K562 (cell line): ENCODE data around the gene POP7. TPM values are rescaled to one million over a fixed set of nuclear protein-coding genes. Genes with fewer than 3 reads are reported as not detected.

Experiments
- ATAC-seq: fragments of 200-7000 bp; cut with Tn5 transposase; 3 replicates; pipeline ENCODE4 v1.9.1; 2020; ENCODE audit warnings: moderate library complexity
- BruUV-seq: library from RNA; stranded (reverse); fragments of 400-500 nt; replicated peaks from 2 replicates; lab custom pipeline; 2021; lab: Mats Ljungman, UMichigan
- CTCF ChIA-PET: fragments of 300-600 bp; formaldehyde crosslinking; extraction: SDS; loops from one replicate; lab custom pipeline; 2021; ENCODE audit warnings: low intra/inter-chr PET ratio; lab: Yijun Ruan, JAX
- POLR2A ChIA-PET: fragments of 300-600, 350-650 bp; sonication (Branson Sonifier 250); formaldehyde crosslinking; extraction: SDS; loops from one replicate; lab custom pipeline; 2021; ENCODE audit warnings: antibody characterized with exemption, inconsistent platforms; lab: Yijun Ruan, JAX
- DNase-seq, 4 experiments: peaks; one replicate each; pipeline versions ENCODE4 v3.0.0 to v3.0.0-alpha.2; 2011 to 2018; ENCODE audit warnings: low spot score in 3 of 4, mixed read lengths in 3 of 4; ENCODE audit errors: extremely low read depth in 1 of 4
- FAIRE-seq: peaks from 2 replicates; lab custom pipeline; 2011; peaks lifted over from hg19 to GRCh38; lab: Jason Lieb, UNC
- H2AFZ ChIP-seq: 2 replicates; pipeline ENCODE4 v1.6.0; 2011; ENCODE audit warnings: low read depth, low read length, control low read depth, inconsistent platforms
- H3K27ac ChIP-seq: fragments of 200-600 bp; 3 replicates; pipeline ENCODE4 v1.8.0; 2011; ENCODE audit warnings: low read depth, mild to moderate bottlenecking, control low read depth, inconsistent platforms, low read length, moderate library complexity, mixed read lengths; ENCODE audit errors: extremely low read depth
- H3K27me3 ChIP-seq, 2 experiments: fragments of 300-600 bp in 1 of 2; 2 replicates in 1 of 2; 3 replicates in 1 of 2; pipeline versions ENCODE4 v1.6.0 to v1.8.0; 2011; ENCODE audit warnings: inconsistent platforms in 2 of 2, low read length in 2 of 2, mild to moderate bottlenecking in 1 of 2, mixed read lengths in 1 of 2, moderate library complexity in 1 of 2; ENCODE audit not compliant: control insufficient read depth in 2 of 2, insufficient read depth in 2 of 2
- H3K36me3 ChIP-seq: fragments of 300-600 bp; 3 replicates; pipeline ENCODE4 v1.8.0; 2011; ENCODE audit warnings: mild to moderate bottlenecking, low read length, inconsistent platforms; ENCODE audit not compliant: control insufficient read depth, insufficient read depth
- H3K4me1 ChIP-seq, 2 experiments: fragments of 200-600 bp in 1 of 2; replicated peaks in 1 of 2; 2 replicates in 1 of 2; 3 replicates in 1 of 2; pipeline versions ENCODE4 v1.5.1 to v1.8.0; 2011; ENCODE audit warnings: inconsistent platforms in 2 of 2, low read length in 2 of 2, mild to moderate bottlenecking in 1 of 2, mixed read lengths in 1 of 2, moderate library complexity in 1 of 2; ENCODE audit not compliant: control insufficient read depth in 2 of 2, insufficient read depth in 2 of 2
- H3K4me2 ChIP-seq: 2 replicates; pipeline ENCODE4 v1.6.1; 2011; ENCODE audit warnings: low read length, control low read depth, inconsistent platforms, mixed read lengths; ENCODE audit not compliant: insufficient read depth
- H3K4me3 ChIP-seq: fragments of 200-600 bp; sonication (generic), shearing (Covaris generic); 2 replicates; pipeline ENCODE4 v1.5.1; 2016; ENCODE audit warnings: control low read depth, inconsistent platforms
- H3K79me2 ChIP-seq: fragments of 200-600 bp; 3 replicates; pipeline ENCODE4 v1.8.0; 2011; ENCODE audit warnings: low read length, inconsistent platforms; ENCODE audit not compliant: control insufficient read depth, insufficient read depth
- H3K9ac ChIP-seq, 2 experiments: 2 replicates each; pipeline versions ENCODE4 v1.6.0 to v1.6.1; 2011; ENCODE audit warnings: low read depth in 2 of 2, low read length in 2 of 2, control low read depth in 1 of 2, inconsistent platforms in 1 of 2, mild to moderate bottlenecking in 1 of 2, mixed read lengths in 1 of 2; ENCODE audit not compliant: insufficient read depth in 1 of 2
- H3K9me1 ChIP-seq: one replicate; pipeline ENCODE4 v1.6.0; 2011; ENCODE audit warnings: inconsistent platforms, mild to moderate bottlenecking, low read length, moderate library complexity; ENCODE audit not compliant: control insufficient read depth, insufficient read depth
- H3K9me3 ChIP-seq: replicated peaks from 2 replicates; pipeline ENCODE4 v1.5.1; 2011; ENCODE audit warnings: low read depth, low read length, inconsistent platforms; ENCODE audit not compliant: control insufficient read depth, insufficient read depth
- H4K20me1 ChIP-seq: replicated peaks from 2 replicates; pipeline ENCODE4 v1.6.1; 2011; ENCODE audit warnings: low read length, inconsistent platforms, mixed read lengths; ENCODE audit not compliant: control insufficient read depth, insufficient read depth
- CBFA2T2 ChIP-seq: fragments of 450-650 bp; conservative IDR thresholded peaks from 2 replicates; pipeline ENCODE4 v1.6.1; 2017; ENCODE audit warnings: mild to moderate bottlenecking
- PCBP1 ChIP-seq: fragments of 200-400 bp; formaldehyde crosslinking; IDR thresholded peaks from 2 replicates; pipeline ENCODE4 v1.6.1; 2018; ENCODE audit warnings: mild to moderate bottlenecking, low read depth, low read length; ENCODE audit not compliant: poor library complexity, severe bottlenecking
- SRSF7 ChIP-seq: fragments of 200-400 bp; formaldehyde crosslinking; optimal IDR thresholded peaks from 2 replicates; pipeline ENCODE3; 2017; ENCODE audit warnings: mild to moderate bottlenecking, low read depth, low read length
- WGBS: fragments of 100-300 bp; shearing (Covaris generic); methylation state at CpG from one replicate; pipeline ENCODE4 v1.1.6; 2016; ENCODE audit warnings: low coverage, mixed read lengths; ENCODE audit not compliant: insufficient coverage; ENCODE audit errors: missing lambda C conversion rate; 5-methylcytosine and 5-hydroxymethylcytosine counted together
- in situ Hi-C: fragments of 300-500 bp; cut with MboI; formaldehyde crosslinking; loops from 4 replicates; pipeline ENCODE4 v1.15.0; 2018; ENCODE audit warnings: inconsistent platforms, mixed read lengths
- intact Hi-C: fragments of 100-400 bp; cut with micrococcal nuclease; formaldehyde crosslinking; loops from 2 replicates; pipeline ENCODE4 v1.14.2; 2022
- polyA plus RNA-seq, 8 experiments: library from polyadenylated mRNA; depleted of rRNA in 4 of 8; stranded (reverse) in 5 of 8; unstranded in 3 of 8; fragments of >200 nt; fragmentation: Nextera tagmentation in 2 of 8; fragmentation: Illumina TruSeq in 1 of 8; extraction: Ambion mirVana in 2 of 8; extraction: Trizol in 1 of 8; gene quantifications; 2 replicates each; pipeline versions ENCODE4 v1.2.1 to v1.2.3, GENCODE V29; 2011 to 2014; ENCODE audit warnings: inconsistent platforms in 1 of 8, missing spikeins in 1 of 8
- total RNA-seq, 7 experiments: library from RNA; depleted of rRNA in 6 of 7; stranded (reverse); fragments of >200 nt in 6 of 7; fragmentation: Illumina TruSeq in 2 of 7; extraction: Trizol in 2 of 7; gene quantifications; 2 replicates each; pipeline versions ENCODE4 v1.2.1 to v1.2.3, GENCODE V29; 2011 to 2021; ENCODE audit warnings: low replicate concordance in 1 of 7
- TF ChIP-seq, protein P1 (sequence below), 2 experiments: IDR thresholded peaks; 2 replicates each; pipeline ENCODE4 v1.6.1; 2011; ENCODE audit warnings: borderline replicate concordance in 1 of 2, control low read depth in 1 of 2, low read depth in 1 of 2, low read length in 1 of 2, mild to moderate bottlenecking in 1 of 2, mixed read lengths in 1 of 2, moderate library complexity in 1 of 2; ENCODE audit not compliant: insufficient read depth in 1 of 2, insufficient read length in 1 of 2, poor library complexity in 1 of 2, severe bottlenecking in 1 of 2; ENCODE audit errors: extremely low read depth in 1 of 2
- TF ChIP-seq, protein P2 (sequence below), 2 experiments: fragments of 450-650 bp; conservative IDR thresholded peaks; 2 replicates each; pipeline ENCODE4 v1.6.1; 2017; ENCODE audit warnings: mild to moderate bottlenecking in 2 of 2, moderate library complexity in 2 of 2

The POP7 gene
- total and polyA plus RNA-seq, 9 of the 15 experiments (the other 6 are each of a cell fraction or from before 2014, with no cell fraction given): 11.5 to 163 (median 68.9) TPM

GRCh38 chr7:100720671-100721504 lies 15.0 kb downstream of the POP7 start:
- peak in 2 of 4 experiments; percentile 34 to 36 for DNase-seq
- Histone ChIP-seq H3K4me1 (peaks cover 6 to 30% of the 10 kb centered on the region in 2 experiments; a peak in 3 of 5 replicates), H3K9me3 (peaks cover 4% of the 10 kb centered on the region; the same call in 1 of the 2 replicates), H3K27ac (no peak overlapping the region), H3K4me3 (no peak overlapping the region), H3K27me3 (peaks cover 5 to 16% of the 10 kb centered on the region in 2 experiments; a peak in 3 of 5 replicates), H3K9me1 (no peaks in the 10 kb centered on the region), H4K20me1 (no peaks in the 10 kb centered on the region), H3K4me2 (no peak overlapping the region; the same call in 1 of the 2 replicates), H2AFZ (no peak overlapping the region), H3K9ac (peak overlapping the region in 1 of 2 experiments; percentile 79; a peak in 2 of 4 replicates), H3K79me2 (no peaks in the 10 kb centered on the region), H3K36me3 (no peaks in the 10 kb centered on the region)
- intact Hi-C loops (loop anchor here (10.0 kb wide), 1 partner anchor 316 kb away; no protein-coding TSS in a partner anchor), in situ Hi-C loops (no loop called here)
- FAIRE-seq: no peak
- TF ChIP-seq CBFA2T2: no peak
- TF ChIP-seq PCBP1: peak; percentile 52
- TF ChIP-seq, protein P1, sequence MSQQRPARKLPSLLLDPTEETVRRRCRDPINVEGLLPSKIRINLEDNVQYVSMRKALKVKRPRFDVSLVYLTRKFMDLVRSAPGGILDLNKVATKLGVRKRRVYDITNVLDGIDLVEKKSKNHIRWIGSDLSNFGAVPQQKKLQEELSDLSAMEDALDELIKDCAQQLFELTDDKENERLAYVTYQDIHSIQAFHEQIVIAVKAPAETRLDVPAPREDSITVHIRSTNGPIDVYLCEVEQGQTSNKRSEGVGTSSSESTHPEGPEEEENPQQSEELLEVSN (IDR thresholded peaks at IDR 0.05; ENCODE audit: borderline replicate concordance in 1 of 2, extremely low read depth in 1 of 2, insufficient read depth in 1 of 2, insufficient read length in 1 of 2, low read depth in 1 of 2, low read length in 1 of 2, poor library complexity in 1 of 2, severe bottlenecking in 1 of 2): peak in 1 of 2 experiments; percentile 9
- TF ChIP-seq SRSF7: peak; percentile 27
- TF ChIP-seq, protein P2, sequence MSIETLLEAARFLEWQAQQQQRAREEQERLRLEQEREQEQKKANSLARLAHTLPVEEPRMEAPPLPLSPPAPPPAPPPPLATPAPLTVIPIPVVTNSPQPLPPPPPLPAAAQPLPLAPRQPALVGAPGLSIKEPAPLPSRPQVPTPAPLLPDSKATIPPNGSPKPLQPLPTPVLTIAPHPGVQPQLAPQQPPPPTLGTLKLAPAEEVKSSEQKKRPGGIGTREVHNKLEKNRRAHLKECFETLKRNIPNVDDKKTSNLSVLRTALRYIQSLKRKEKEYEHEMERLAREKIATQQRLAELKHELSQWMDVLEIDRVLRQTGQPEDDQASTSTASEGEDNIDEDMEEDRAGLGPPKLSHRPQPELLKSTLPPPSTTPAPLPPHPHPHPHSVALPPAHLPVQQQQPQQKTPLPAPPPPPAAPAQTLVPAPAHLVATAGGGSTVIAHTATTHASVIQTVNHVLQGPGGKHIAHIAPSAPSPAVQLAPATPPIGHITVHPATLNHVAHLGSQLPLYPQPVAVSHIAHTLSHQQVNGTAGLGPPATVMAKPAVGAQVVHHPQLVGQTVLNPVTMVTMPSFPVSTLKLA (conservative IDR thresholded peaks at IDR 0.05): peak in 1 of 2 experiments; percentile 42; a peak in 2 of 4 replicates
- ATAC-seq: peak; percentile 15; the same call in 1 of the 3 replicates
- BruUV-seq: no TSS peak
- POLR2A ChIA-PET: interaction anchor here (0.5 to 2.8 kb wide), 6 partner anchors 9 to 118 kb away, joined by 3 to 8 read pairs (median 4); partner anchors contain the start of genes PCOLCE and POP7
- CTCF ChIA-PET: no interaction called here
- WGBS: 36% methylated on average over 35 of the region's 56 CpGs
